GM18873 (cell line): ENCODE results near the gene CAST.

ENCODE experiments used
- ATAC-seq: cut with Tn5 transposase; IDR thresholded peaks from one replicate; pipeline ENCODE4 v1.9.1; 2021; ENCODE audit warnings: mild to moderate bottlenecking, moderate library complexity, moderate number of reproducible peaks; ENCODE audit not compliant: unreplicated experiment, low FRiP score

Gene CAST

DNA sequence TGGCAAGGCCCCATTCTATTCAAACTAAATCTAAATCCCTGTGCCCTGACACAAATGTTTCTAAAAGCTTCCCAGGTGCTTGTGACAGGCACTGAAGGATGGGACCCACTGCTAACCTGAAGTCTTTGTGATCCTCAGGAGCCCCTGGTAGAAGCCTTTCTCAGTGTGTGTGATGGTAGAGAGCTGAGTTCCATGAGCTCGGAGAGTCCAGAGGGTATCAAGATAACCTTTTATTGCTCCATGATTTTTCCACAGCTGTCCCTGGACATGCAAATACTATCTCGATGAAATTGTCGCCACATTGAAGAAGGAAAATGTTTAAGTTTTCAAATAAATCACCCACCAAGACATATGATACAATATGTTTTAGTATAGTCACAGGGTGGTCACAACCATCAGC lies 7.7 kb downstream of the CAST start:
- ATAC-seq = no peak

DNA sequence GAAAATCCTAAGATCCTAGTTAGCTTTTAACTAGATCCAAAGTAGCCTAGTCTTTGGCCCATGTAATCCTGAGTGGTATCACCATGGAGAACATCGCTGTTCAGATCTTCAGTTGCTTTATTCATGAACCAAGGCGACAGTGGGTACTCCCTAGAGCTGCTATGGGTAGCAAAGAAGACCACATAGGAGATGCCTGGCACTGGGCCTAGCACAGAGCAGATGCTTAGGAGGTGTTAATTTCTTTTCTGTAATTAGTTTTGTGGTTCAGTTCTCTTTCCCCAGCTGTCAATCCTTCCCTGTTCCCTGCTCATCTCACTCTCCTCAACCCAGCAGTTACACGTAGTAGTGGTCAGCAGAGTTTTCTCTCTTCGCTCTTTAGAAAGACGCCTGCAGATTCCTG lies 9.3 kb downstream of the CAST start:
- no peak for ATAC-seq

DNA sequence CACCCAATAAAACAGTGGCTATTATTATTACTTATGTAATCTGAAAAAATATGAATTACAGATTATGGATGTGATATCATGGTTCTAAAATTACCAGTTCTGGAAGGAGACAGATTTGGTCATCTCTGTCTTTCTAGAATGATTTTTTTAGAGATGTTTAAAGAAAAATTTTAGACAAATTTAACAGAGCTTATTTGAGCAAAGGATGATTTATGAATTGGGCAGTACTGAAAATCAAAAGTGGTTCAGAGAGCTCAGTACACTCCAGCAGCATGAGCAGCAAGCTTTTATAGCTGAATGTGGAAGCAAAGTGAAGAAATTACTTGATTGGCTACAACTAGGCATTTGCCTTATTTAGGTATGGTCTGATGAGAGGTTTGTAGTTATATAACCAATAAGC lies 11.0 kb downstream of the CAST start:
- no peak for ATAC-seq

DNA sequence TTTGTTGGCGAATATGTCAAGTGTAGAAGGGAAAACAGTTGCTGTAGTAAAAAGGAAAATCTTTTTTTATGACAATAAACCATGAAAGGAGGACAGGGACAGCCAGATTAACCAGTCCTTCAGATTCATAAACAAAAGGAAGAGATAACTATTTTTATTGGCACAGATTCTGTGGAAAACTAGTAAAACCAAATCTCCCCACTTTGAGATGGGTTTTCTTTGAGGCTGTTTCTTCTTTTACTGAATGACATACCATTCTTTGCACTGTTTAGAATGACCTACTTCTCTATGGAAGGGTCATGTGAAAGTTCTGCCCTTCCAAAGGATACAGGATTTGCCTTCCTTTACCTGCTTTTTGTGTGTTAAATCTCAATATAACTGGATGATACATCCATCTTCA lies 13.7 kb downstream of the CAST start:
- ATAC-seq = no peak

DNA sequence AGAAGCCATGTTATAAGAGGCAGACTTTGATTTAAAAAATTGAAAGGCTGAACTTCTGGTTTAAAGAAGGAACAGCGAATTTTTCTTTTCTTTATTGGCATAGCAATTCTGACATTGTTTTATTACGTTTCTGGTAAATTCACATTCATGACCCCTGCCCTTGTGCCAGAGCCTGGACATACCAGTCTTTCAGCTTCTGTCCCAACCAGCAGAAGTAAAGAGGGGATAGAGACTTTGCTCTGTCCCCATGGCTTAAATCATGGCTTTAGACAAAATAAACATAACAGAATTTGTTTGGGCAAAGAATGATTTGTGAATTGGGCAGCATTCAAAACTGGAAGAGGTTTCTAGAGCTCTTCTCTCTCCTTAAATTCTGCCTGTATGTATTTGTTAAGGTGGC lies 15.3 kb downstream of the CAST start:
- ATAC-seq = no peak

DNA sequence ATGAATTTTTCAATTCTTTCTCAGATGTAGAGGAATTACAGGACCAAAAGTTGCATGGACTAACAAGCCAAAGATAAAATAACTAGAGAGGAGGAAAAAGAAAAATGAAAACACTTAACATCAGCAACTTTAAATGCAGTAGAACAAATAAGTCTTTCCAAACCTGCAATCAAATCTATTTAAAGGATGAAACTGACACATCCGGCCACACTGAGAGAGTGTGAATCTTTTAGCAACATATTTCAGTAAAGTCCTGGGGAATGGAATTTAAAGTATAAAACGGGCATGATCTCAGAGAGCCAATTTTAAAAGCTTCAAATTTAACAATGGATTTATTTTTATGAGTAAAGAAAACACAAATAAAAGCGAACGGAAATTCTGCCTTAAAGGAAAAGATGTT lies 17.1 kb downstream of the CAST start:
- ATAC-seq = no peak

DNA sequence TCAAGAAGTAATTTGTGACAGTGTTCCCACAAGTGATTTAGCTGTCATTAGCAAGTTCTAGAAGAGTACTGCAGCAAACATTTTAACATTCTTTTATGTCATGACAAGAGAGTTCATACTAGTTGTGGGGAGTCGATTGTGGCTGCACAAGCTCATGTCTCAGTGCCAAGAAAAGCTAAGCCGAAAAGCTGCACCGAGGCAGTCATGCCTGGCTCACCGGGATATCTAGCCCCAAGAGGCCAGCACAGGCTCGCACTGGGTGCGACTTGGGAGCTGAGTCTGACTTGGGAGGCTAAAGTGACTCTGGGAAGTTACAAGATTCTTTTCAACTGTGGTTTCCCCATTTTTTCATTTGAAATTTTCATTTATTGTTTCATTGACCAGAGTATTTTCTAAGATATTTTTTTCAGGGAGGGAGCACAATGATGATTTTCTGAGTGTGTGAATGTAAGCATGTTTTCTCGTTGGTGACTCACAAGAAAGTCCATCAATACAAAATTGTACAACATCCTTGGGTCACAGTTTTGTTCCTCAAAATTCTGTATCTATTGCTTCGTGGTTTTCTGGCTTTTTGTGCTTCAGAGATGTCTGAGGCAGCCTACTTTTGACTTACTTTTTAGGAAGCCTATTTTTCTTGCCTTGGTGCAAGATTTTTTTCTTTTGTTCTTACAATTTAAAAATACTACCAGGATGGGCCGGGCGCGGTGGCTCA lies 18.7 kb downstream of the CAST start:
- no peak for ATAC-seq

DNA sequence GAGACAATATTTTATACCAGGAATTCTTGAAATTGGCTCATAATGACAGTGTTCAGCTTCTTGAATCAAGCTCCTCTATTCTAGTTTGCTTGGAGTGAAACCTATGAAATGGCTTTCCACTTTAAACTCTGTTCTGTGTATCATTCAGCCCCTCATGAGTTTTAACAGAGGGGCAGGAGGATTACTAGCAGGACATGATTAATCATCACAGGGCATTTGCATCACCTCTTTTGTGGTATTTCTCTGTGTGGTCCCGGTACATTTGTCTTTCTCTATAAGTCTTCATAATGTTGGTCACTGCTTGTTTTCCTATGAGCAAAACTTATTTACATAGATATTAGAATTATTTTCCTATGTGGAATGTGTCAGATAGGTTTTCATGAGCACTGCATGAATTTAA lies 21.2 kb downstream of the CAST start:
- no peak for ATAC-seq

DNA sequence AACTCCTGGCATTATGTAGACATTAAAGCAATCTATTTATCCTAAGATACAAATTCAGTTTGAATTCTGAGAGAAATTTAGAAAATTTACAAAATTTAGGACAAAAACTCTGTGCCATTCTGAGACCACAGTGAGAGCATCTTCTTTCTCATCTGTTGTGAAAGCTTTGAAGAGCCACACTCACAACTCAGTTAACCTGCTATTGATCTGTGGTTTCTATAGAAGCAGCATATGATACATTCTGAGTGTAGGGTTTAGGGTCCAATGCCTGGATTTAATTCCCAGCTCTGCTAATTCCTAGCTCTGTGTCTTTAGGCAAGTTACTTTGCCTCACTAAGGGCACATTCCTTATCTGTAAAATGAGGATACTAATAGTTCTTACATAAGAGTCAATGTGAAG lies 21.6 kb downstream of the CAST start:
- ATAC-seq = no peak

DNA sequence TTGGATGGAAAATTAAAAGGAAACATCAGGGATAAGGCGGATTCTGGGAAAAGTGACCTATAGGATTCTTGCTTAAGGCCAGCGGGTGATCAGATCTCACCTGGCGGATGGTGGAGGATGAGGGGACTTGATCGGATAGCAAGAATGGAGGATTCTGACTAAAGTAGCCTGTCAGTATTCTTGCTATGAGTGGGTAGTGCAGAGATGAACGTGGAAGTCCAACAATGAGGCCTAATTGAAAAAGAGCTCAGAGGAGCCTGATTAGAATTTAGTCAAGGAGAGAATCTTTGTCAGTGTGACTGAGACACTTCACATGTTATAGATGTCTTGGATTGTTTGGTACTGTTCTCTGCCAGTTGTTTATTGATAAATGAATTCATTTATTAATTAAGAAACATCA lies 24.9 kb downstream of the CAST start:
- no peak for ATAC-seq

DNA sequence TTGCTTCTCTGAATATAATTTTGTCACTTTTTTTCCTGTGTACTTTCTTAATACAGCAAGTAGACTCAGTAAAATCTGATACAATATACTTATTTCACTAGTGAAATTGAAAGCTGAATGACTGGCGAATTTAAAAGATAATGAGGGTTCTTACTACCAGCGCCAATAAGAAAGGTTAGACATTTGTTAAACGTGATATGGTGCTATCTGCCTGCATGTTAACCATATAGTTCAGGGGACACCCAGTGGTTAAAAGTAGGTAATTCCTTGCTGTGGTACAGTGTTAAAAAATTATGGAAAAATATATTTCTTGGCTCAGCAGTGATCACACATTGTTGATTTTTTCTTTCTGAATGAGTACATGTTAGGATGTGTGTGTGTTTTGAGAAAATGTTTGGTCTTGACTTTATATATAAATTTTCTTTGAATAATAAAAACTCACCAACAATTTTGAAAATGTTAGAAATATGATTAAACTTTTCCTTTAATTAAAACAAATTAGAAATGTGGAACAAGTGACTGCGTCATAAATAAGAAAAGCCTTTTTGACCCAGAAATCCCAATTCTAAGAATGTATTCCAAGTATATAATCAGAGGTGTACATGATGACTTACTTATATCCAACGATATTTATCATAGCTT lies 25.8 kb downstream of the CAST start:
- peak; percentile 75 for ATAC-seq

DNA sequence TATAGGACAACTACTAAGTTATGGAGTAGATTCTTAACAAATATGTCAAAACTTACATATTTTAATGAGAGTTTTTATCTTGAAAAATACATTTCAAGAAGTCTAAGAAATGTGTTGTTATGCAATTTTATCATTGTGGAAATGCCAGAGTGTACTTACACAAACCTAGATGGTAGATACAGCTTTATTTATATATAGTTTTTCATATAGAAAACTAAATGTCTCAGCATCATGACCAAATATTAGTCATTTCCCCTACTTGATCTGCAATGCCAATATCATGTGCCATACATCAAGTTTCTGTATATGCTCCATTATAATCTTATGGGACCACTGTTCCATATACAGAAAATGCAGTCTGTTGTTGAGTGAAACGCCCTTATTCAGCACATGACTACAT lies 28.7 kb downstream of the CAST start:
- no peak for ATAC-seq

DNA sequence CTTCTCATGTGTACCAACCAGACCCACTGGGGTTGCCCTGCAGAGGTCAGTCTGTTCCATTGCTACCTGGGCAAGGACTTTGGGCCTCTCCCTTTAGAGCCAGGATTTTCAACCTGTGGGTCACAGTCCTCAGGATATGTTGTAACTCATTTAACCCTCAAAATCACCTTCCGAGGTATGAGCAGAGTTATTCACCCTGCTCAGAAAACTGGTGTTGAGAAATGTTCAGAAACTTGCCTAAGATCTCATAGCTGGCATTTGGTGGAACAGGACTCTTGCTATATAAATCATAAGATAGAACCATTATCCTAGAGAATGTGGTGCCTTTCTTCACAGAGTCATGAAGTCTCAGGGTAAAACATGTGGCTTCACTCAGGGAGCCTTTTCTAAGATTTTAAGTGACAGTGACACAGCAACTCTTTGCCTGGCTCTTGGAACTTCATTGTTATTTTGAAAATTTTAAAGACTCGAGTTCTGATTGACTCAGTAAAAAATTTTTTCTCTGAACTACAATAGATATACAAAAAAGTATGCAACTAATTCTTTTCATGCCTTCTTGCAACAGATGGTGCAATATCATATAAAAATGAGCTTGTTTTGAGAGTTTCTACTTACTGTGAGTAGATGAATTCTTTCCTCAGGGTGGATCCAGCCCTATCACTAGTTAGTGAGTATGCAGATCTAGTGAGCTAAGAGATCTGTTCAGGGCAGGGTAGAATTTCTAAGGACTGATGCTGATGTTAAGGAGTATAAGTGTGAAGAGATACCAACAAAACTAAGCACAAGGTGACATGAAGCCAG lies 29.5 kb downstream of the CAST start:
- ATAC-seq = no peak

DNA sequence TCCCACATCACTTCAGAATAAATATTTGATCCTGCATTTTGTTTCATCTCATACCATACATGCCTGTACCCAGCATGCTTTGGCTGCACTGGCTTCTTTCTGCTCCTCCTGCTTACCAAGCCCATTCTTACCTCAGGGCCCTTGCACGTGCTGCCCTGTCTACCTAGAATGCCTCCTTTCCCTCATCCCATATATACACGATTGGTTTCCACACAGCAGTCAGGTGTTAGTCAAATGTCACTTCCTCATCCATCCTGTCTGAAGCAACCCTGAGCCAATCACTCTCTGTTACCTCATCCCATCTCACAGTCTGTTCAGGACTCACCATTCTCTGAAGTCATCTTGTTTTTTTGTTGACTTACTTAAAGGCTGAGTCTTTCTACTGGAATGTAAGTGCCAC lies 30.3 kb downstream of the CAST start:
- no peak for ATAC-seq

DNA sequence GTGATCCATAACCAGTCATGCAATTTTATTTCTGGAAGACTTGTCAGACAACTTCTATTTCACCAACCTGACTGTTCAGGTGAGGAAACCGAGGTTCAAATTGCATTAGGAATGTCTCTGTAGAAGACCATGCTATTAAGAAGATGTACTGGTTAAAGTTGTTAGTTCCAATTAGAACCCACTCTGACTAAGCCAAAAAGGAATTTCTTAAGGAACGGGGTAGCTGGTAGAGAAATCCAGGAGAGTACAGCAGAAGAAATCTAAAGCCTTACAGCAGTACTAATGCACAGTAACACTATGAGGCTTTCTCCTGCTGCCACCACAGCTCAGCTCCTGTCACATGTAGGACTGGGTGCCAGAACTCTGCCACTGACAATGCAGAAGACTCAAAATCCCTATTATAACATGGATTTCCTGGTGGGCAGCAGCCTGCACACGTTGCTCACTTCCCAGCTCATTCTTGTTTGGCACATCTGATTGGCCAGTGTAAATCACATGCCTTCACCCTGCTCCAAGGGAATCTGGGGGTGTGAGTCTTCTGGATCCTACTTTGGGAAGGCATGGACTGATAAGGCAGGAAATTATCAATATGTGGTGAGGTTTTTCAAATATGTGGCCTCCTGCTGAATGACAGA lies 37.1 kb downstream of the CAST start:
- no peak for ATAC-seq

DNA sequence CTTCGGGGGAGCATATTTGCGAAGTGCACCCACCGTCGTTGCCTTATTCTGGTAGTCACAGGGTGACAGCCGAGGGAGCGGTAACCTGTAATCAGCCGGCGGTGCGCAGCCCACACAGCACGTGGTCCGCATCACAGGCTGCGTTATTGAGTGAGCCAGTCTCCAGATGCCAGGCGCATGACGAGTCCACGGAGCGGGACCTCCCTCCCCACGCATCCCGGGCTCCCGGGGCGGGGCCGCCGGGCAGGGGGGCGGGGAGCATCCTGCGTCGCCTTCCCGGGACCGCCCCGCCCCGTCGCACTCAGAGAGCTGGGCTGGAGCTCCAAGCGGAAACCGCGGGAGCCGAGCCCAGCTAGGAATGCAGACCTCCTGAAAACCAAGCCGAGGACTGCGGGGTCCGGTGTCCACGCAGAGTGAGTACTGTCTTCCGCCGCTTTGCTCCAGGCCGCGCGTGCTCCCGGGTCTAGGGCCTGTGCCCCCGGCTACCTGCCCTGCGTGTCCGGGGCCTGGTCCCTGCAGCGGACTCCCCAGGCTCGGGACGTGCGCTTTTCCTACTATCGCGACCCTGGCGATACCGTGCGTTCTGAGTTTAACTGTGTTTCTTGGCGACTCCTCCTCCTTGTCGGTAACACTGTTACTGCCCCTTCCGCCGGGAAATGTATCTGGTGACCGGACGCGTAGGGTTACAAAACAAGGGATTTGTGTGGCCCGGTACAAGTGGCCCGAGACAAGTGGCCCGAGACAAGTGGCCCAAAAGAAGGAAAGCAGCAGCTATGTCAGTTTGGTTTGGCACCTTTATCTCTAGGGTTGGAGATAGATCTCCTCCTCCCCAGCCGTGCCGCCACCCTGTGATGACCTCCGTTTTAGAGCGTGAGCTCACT lies 40.6 kb downstream of the CAST start:
- ATAC-seq = peak; percentile 36

DNA sequence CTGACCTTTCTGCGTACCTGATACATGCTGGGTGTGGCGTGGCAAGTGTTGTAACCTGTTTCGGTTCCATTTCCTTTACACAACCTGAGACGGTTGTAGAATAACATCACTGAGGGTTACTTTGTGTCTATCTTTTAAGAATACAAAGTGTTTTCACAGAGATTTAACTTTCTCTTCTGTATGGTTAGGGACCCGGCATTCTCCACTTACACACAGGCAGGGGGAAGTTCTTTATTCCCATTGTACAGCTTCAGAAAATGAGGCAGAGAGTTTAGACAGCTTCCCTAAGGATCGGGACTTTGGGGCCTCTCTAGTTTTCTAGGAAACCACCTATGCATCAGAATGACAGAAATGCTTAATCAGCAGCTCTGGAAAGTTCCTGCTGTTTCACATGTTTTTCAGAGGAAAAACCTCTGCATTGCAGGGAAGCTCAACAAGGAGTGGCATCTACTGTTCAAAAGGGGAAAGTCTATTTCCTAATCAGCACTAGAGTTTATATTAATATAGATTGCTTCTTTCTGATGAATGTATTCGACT lies 41.3 kb downstream of the CAST start:
- ATAC-seq = peak; percentile 81

DNA sequence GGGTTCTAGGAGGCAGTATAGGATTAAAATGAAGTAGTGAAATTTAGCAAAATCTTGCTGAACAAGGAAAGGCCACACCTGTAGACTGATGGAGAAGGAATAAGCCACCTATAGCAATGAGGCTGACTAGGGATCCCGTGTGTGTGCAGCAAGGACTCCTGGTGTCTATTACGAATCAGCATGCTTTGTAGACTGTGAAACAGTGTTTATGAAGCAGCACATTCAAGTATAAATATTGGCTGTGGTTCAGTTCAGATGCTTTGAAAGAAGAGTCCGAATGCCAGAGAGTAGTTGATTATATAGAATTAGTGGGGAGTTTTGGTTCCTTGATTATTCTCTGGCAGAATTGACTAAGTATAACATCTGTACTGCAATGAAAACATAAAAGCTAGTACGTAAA lies 41.8 kb downstream of the CAST start:
- ATAC-seq = no peak

DNA sequence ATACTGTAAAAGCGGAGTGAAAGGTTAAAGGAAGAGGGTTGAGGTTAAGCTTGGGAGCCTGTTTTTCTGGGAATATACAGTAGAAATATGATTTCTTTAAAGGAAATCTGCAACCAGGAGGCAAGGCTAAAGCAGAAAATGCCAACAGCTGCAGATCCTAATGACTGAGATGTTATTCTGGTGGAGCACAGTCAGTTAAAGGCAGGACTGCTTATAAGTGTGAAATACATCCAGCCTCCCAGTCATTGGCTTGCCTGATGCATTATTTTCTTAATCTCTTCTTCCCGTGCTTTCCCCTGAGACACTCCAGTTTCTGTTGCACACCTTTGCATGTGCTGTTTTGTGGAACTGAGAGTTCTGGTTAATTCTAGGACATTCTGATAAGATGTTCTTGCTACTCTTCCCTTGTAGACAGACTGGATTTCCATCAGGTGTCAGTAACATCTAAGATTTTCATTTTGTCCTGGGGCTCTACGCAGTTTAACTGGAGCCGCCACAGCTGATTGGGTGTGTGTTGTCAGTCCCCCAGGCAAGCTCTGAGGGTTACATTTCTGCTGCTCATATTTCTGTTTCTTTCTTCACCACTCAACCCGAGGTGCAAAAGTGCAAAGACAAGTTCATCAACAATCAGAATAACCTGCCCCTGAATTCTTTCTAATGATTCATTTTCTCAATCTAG lies 44.4 kb downstream of the CAST start:
- ATAC-seq = no peak
